Cardiac muscle cell (in vitro differentiated cells and primary cell): ENCODE data around the gene RASD1. TPM values are rescaled to one million over a fixed set of nuclear protein-coding genes. Genes with fewer than 3 reads are reported as not detected.

Source experiments
- DNase-seq, 2 donors: peaks; one replicate each; pipeline versions ENCODE4 v3.0.0 to v3.0.0-alpha.2; 2010 to 2017; ENCODE audit warnings: low read depth in 1 of 2, low spot score in 1 of 2
- H3K27ac ChIP-seq: fragments of 200-600 bp; sonication (generic); 2 replicates; pipeline ENCODE4 v1.5.1; 2016
- H3K27me3 ChIP-seq: fragments of 200-600 bp; sonication (generic); 2 replicates; pipeline ENCODE4 v1.6.0; 2016; ENCODE audit warnings: control low read depth
- H3K36me3 ChIP-seq: fragments of 200-600 bp; sonication (generic); 2 replicates; pipeline ENCODE4 v1.5.1; 2016; ENCODE audit warnings: control low read depth
- H3K4me1 ChIP-seq: fragments of 200-600 bp; sonication (generic); 2 replicates; pipeline ENCODE4 v1.8.1; 2017; ENCODE audit warnings: low read depth, mild to moderate bottlenecking, mixed run types
- H3K4me3 ChIP-seq: fragments of 200-600 bp; sonication (generic); 2 replicates; pipeline ENCODE4 v1.5.1; 2016; ENCODE audit warnings: mild to moderate bottlenecking
- H3K9me3 ChIP-seq: fragments of 200-600 bp; sonication (generic); 2 replicates; pipeline ENCODE4 v1.5.1; 2017; ENCODE audit warnings: low read depth, mild to moderate bottlenecking, control low read depth
- polyA plus RNA-seq: library from polyadenylated mRNA; unstranded; fragments of >200 nt; fragmentation: Nextera tagmentation; extraction: Ambion mirVana; gene quantifications from 2 replicates; pipeline ENCODE4 v1.2.1, GENCODE V29; 2016
- total RNA-seq: library from RNA; depleted of rRNA; stranded (reverse); fragments of >200 nt; gene quantifications from 2 replicates; pipeline ENCODE4 v1.2.3, GENCODE V29; 2016
- TF ChIP-seq, protein P1 (sequence below): IDR thresholded peaks from 2 replicates; pipeline ENCODE4 v1.5.1; 2012; ENCODE audit warnings: low read depth, mild to moderate bottlenecking, low read length

RASD1 gene
- total and polyA plus RNA-seq, 2 experiments from 2014 or later, result 24.3 to 28.4 TPM

DNA sequence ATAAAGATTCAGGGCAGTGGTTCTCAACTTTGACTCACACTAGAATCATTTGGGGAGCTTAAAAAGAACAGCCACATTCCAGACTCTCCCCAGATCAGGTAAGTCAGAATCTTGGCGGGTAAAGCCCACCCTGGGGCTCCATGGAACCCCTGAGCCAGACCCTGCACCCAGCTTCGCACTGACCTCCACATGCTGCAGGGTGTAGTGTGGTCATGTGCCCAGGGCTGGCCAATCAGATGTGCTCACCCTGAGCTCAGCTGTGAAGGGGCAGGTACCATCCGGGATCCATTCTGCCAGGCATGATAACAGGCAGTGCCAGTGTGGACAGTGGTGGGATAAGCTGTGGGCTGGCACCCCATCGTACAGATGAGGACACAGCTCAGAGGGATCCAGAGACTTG, 47.5 kb downstream of the RASD1 start:
- no peaks in the 10 kb centered on the region for H3K36me3 ChIP-seq
- no peak overlapping the region for H3K27ac ChIP-seq
- TF ChIP-seq, protein P1, sequence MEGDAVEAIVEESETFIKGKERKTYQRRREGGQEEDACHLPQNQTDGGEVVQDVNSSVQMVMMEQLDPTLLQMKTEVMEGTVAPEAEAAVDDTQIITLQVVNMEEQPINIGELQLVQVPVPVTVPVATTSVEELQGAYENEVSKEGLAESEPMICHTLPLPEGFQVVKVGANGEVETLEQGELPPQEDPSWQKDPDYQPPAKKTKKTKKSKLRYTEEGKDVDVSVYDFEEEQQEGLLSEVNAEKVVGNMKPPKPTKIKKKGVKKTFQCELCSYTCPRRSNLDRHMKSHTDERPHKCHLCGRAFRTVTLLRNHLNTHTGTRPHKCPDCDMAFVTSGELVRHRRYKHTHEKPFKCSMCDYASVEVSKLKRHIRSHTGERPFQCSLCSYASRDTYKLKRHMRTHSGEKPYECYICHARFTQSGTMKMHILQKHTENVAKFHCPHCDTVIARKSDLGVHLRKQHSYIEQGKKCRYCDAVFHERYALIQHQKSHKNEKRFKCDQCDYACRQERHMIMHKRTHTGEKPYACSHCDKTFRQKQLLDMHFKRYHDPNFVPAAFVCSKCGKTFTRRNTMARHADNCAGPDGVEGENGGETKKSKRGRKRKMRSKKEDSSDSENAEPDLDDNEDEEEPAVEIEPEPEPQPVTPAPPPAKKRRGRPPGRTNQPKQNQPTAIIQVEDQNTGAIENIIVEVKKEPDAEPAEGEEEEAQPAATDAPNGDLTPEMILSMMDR, result no peak
- H3K4me1 ChIP-seq, result no peaks in the 10 kb centered on the region
- H3K27me3 ChIP-seq, result no peaks in the 10 kb centered on the region
- DNase-seq, result no peak
- no peaks in the 10 kb centered on the region for H3K9me3 ChIP-seq
- H3K4me3 ChIP-seq, result no peak overlapping the region

- no peak overlapping the region for H3K27ac ChIP-seq
- no peaks in the 10 kb centered on the region for H3K27me3 ChIP-seq
- no peak for DNase-seq
- H3K9me3 ChIP-seq, result no peaks in the 10 kb centered on the region
- no peak overlapping the region for H3K4me3 ChIP-seq
- TF ChIP-seq, protein P1, result no peak
- H3K36me3 ChIP-seq, result no peaks in the 10 kb centered on the region
- H3K4me1 ChIP-seq, result no peaks in the 10 kb centered on the region
These were observed 48.1 kb downstream of the RASD1 start for GRCh38 chr17:17448076-17448475.

- H3K27ac ChIP-seq, result no peak overlapping the region
- no peaks in the 10 kb centered on the region for H3K4me1 ChIP-seq
- no peak overlapping the region for H3K4me3 ChIP-seq
- no peaks in the 10 kb centered on the region for H3K36me3 ChIP-seq
- H3K27me3 ChIP-seq, result no peaks in the 10 kb centered on the region
- no peak for DNase-seq
- H3K9me3 ChIP-seq, result no peaks in the 10 kb centered on the region
- TF ChIP-seq, protein P1, result no peak
These were observed 48.9 kb downstream of the RASD1 start for GRCh38 chr17:17447264-17447663.

GRCh38 chr17:17446666-17447155, 49.5 kb downstream of the RASD1 start:
- Histone ChIP-seq H3K36me3 (no peaks in the 10 kb centered on the region), H3K4me1 (no peaks in the 10 kb centered on the region), H3K4me3 (no peak overlapping the region), H3K27me3 (no peaks in the 10 kb centered on the region), H3K9me3 (no peaks in the 10 kb centered on the region), H3K27ac (no peak overlapping the region)
- no peak for DNase-seq
- TF ChIP-seq, protein P1, result no peak

DNA sequence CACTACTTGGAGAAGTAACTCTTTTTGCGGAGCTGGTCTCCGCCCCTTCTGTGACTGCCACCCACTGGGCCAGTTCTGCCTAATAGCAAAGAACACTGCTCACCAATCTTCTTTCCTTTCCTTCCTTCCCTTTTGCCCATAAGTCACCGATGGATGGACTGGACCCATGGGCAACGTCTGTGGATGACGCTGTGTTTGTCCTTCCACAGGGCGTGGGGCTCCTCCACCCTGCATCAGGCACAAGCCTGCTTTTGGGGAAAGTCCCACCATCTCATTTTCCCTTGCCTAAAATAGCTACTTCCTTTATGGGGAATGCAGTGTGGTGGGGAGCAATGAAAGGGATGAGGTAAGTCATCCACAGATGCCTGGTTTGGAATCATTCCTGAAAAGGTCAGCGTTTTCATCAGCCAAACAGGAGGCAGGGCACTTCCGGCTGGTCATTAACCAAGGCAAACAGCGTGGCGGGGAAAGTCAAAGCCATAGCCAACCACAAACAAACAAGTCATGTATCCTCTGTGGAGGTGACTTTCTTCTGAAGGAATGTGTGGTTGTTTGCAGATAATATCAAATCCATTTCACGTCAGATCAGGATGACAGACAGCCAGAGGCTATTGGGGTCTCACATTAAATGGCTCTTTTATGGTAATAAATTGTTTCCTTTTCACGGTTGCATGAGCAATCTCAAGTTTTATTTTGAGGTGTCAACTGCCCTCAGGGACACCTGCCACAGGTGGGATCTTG, 50.1 kb downstream of the RASD1 start:
- peak in 1 of 2 donors; percentile 83 for DNase-seq
- Histone ChIP-seq H3K4me1 (peaks cover 4% of the 10 kb centered on the region), H3K4me3 (no peak overlapping the region), H3K36me3 (no peaks in the 10 kb centered on the region), H3K27ac (no peak overlapping the region), H3K9me3 (no peaks in the 10 kb centered on the region), H3K27me3 (no peaks in the 10 kb centered on the region)
- TF ChIP-seq, protein P1, result no peak
